Kidney (tissue), 14 donors: ENCODE measurements around the gene ELMOD3. TPM values are rescaled to one million over a fixed set of nuclear protein-coding genes. Genes with fewer than 3 reads are reported as not detected.

Experiments
- DNase-seq, 5 donors: peaks; one replicate each; pipeline ENCODE4 v3.0.0-alpha.2; 2013 to 2020
- FAIRE-seq: peaks from 2 replicates; lab custom pipeline; 2012; peaks lifted over from hg19 to GRCh38; lab: Jason Lieb, UNC
- H3K27ac ChIP-seq, 2 donors: one replicate each; pipeline ENCODE4 v1.7.0; 2013; ENCODE audit warnings: low read depth in 2 of 2, low read length in 2 of 2, inconsistent platforms in 1 of 2
- H3K27me3 ChIP-seq: one replicate; pipeline ENCODE4 v1.7.1; 2013; ENCODE audit warnings: low read length, inconsistent platforms; ENCODE audit not compliant: control insufficient read depth, insufficient read depth
- H3K36me3 ChIP-seq, 3 donors: one replicate each; pipeline versions ENCODE4 v1.7.0 to v1.7.1; 2013; ENCODE audit warnings: low read length in 3 of 3, control low read depth in 1 of 3, inconsistent platforms in 1 of 3; ENCODE audit not compliant: insufficient read depth in 3 of 3, control insufficient read depth in 2 of 3
- H3K4me1 ChIP-seq, 3 donors: one replicate each; pipeline versions ENCODE4 v1.7.0 to v1.7.1; 2013; ENCODE audit warnings: low read length in 3 of 3, inconsistent platforms in 1 of 3, low read depth in 1 of 3; ENCODE audit not compliant: control insufficient read depth in 2 of 3, insufficient read depth in 2 of 3
- H3K4me3 ChIP-seq, 3 donors: one replicate each; pipeline versions ENCODE4 v1.7.0 to v1.8.1; 2013; ENCODE audit warnings: low read length in 3 of 3, control low read depth in 1 of 3, inconsistent platforms in 1 of 3
- H3K9ac ChIP-seq, 3 donors: one replicate each; pipeline versions ENCODE4 v1.7.0 to v1.7.1; 2013; ENCODE audit warnings: low read length in 3 of 3, control low read depth in 1 of 3, inconsistent platforms in 1 of 3
- H3K9me3 ChIP-seq, 3 donors: one replicate each; pipeline versions ENCODE4 v1.7.0 to v1.7.1; 2013; ENCODE audit warnings: low read length in 3 of 3, control low read depth in 1 of 3, inconsistent platforms in 1 of 3; ENCODE audit not compliant: control insufficient read depth in 2 of 3, insufficient read depth in 1 of 3
- intact Hi-C: fragments of 100-400 bp; cut with DNase I; formaldehyde crosslinking; loops from one replicate; pipeline ENCODE4 v1.11.1; 2022
- polyA plus RNA-seq: library from polyadenylated mRNA; stranded (reverse); fragments of 350-450 nt; fragmentation: Illumina TruSeq; extraction: RNeasy Lipid Tissue Mini Kit (QIAGEN cat#74804); gene quantifications from one replicate; pipeline ENCODE4 v1.2.3, GENCODE V29; 2014; ENCODE audit warnings: low read depth, low replicate concordance; ENCODE audit not compliant: insufficient read depth
- total RNA-seq: library from RNA; stranded (reverse); fragmentation: NEBNext Ultra II Directional; extraction: Animal tissue kit (Norgen Biotek cat#: 25700); gene quantifications from one replicate; pipeline ENCODE4 v1.2.1, GENCODE V29; 2021
- TF ChIP-seq, protein P1 (sequence below): IDR thresholded peaks from 3 replicates; pipeline ENCODE4 v1.5.1; 2012; ENCODE audit warnings: mild to moderate bottlenecking, moderate library complexity, borderline replicate concordance; ENCODE audit not compliant: insufficient read depth; ENCODE audit errors: extremely low read depth
- donor health status: control.
- donor health status: control.
- donor health status: control.
- donor health status: control.
- donor health status: control.
- donor health status: DM: yes; HTN: yes; CAD: no.
- donor health status: Normal renal cell carcinoma (clear cell type).

ELMOD3 gene
- total and polyA plus RNA-seq, 2 donors from 2014 or later: 15.3 to 17.0 TPM

DNA sequence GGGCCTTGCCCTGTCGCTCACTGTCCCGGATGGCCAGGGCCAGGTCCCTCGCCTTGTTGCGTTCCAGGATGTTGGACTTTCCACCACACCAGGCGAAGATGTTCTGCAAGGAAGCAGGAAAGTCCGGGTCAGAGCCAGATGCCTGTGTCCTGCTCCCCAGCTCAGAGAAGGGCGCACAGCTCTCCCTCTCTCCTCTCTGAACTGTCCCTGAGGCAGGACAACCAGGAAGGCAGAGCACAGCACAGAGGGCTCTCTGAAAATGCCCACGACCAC is 44.5 kb downstream of the ELMOD3 start:
- FAIRE-seq (no peak), DNase-seq (no peak)
- Histone ChIP-seq H3K27ac (no peak overlapping the region), H3K36me3 (peaks cover 0 to 4% (median 0%) of the 10 kb centered on the region in 3 donors), H3K9me3 (no peaks in the 10 kb centered on the region), H3K9ac (no peak overlapping the region), H3K4me1 (peaks cover 0 to 14% (median 4%) of the 10 kb centered on the region in 3 donors), H3K27me3 (no peaks in the 10 kb centered on the region), H3K4me3 (no peak overlapping the region)
- TF ChIP-seq, protein P1, sequence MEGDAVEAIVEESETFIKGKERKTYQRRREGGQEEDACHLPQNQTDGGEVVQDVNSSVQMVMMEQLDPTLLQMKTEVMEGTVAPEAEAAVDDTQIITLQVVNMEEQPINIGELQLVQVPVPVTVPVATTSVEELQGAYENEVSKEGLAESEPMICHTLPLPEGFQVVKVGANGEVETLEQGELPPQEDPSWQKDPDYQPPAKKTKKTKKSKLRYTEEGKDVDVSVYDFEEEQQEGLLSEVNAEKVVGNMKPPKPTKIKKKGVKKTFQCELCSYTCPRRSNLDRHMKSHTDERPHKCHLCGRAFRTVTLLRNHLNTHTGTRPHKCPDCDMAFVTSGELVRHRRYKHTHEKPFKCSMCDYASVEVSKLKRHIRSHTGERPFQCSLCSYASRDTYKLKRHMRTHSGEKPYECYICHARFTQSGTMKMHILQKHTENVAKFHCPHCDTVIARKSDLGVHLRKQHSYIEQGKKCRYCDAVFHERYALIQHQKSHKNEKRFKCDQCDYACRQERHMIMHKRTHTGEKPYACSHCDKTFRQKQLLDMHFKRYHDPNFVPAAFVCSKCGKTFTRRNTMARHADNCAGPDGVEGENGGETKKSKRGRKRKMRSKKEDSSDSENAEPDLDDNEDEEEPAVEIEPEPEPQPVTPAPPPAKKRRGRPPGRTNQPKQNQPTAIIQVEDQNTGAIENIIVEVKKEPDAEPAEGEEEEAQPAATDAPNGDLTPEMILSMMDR: no peak
- intact Hi-C loops: no loop called here

DNA sequence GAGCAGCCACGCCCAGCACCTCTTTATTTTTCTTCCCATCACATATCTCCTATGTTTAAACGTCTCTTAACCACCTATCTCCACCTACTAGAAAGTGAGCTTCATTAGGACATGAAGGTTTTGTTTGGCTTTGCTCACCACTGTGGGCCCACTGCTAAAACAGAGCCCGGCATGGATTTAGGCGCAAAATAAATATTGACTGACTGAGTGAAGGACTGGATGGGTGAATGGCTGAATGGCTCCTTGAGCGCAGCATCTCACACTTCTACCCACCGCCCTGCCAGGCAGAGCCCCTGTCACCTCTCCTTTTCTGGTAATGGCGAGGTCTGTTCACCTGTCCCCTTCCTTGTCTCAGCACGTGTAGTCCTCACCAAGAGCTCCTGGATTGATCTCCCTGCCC is 45.5 kb downstream of the ELMOD3 start:
- Histone ChIP-seq H3K27ac (no peak overlapping the region), H3K9me3 (no peaks in the 10 kb centered on the region), H3K4me1 (peaks cover 0 to 11% (median 2%) of the 10 kb centered on the region in 3 donors), H3K9ac (no peak overlapping the region), H3K36me3 (peaks cover 0 to 4% (median 0%) of the 10 kb centered on the region in 3 donors), H3K4me3 (no peak overlapping the region), H3K27me3 (no peaks in the 10 kb centered on the region)
- no peak for FAIRE-seq
- intact Hi-C loops: no loop called here
- DNase-seq: peak in 1 of 5 donors; percentile 9
- TF ChIP-seq, protein P1: no peak

DNA sequence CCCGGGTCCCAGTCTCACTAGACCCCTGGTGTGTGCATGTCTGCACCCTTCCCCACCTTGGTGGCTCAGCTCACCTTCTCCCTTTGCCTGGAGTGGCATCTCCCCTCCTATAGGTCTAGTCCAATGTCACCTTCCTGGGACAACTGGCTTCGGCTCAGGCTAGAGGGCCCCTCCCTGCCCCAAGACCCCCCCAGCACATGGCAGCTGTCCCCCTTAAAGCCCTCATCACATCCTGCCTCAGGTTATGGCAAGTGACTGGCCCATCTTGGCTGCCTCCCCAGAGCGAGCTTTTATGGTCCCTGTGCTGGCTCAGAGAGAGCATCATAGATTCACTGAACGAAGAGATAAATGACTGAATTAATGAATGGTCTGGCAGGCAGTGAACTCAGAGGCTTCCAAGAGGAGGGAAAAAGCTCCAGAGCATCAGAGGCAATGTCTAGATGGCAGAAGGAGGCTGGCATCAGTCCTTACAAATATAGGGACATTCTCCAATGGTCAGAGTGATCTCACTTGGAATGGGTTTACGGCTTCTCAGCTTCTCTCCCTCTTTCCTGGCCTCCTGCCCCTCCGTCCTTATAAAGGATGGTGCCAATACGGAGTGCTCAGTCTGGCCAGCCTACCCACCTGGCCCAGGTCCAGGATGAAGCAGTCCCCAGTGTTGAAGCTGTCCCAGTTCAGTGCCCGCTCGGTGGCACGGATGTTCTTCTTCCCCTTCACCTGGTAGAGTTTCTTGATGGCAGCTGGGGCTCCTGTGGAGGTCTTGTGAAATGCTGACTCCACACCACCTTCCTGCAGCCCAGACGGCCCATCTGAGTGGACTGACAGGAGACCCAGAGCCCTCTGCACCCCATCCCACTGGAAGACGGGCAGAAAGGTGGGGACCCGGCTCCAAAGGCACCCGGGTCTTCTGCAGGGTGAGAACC is 46.2 kb downstream of the ELMOD3 start:
- FAIRE-seq (no peak), DNase-seq (no peak)
- Histone ChIP-seq H3K9me3 (no peaks in the 10 kb centered on the region), H3K4me3 (no peak overlapping the region), H3K4me1 (peaks cover 0 to 9% (median 8%) of the 10 kb centered on the region in 3 donors), H3K9ac (no peak overlapping the region), H3K27me3 (no peaks in the 10 kb centered on the region), H3K36me3 (peaks cover 0 to 4% (median 0%) of the 10 kb centered on the region in 3 donors), H3K27ac (no peak overlapping the region)
- intact Hi-C loops: no loop called here
- TF ChIP-seq, protein P1: no peak
